ENCODE data around the gene ARHGAP5.

DNA sequence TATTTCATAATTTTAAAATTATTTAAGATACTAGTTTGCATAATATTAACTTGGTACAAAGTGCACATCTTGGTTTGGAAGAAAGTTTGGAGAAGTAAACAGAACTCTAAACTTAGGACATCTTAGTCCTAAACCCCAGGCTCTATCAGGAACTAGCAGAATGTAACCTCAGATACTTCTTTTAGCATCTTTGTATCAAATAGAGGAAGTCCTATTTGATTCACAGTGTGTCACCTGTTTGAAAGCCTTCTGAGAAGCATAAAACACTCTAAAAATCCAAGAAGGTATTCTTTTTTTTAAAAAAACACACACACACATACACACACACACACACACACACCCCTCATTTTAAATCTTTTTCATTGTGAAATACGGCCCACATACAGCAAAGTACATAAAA is 112.7 kb downstream of the ARHGAP5 start:
- TF ChIP-seq, protein P1, sequence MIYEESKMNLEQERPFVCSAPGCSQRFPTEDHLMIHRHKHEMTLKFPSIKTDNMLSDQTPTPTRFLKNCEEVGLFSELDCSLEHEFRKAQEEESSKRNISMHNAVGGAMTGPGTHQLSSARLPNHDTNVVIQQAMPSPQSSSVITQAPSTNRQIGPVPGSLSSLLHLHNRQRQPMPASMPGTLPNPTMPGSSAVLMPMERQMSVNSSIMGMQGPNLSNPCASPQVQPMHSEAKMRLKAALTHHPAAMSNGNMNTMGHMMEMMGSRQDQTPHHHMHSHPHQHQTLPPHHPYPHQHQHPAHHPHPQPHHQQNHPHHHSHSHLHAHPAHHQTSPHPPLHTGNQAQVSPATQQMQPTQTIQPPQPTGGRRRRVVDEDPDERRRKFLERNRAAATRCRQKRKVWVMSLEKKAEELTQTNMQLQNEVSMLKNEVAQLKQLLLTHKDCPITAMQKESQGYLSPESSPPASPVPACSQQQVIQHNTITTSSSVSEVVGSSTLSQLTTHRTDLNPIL (CRISPR knock-in tag; IDR thresholded peaks at IDR 0.05; ENCODE audit: low read depth) = no peak
- TF ChIP-seq, protein P2, sequence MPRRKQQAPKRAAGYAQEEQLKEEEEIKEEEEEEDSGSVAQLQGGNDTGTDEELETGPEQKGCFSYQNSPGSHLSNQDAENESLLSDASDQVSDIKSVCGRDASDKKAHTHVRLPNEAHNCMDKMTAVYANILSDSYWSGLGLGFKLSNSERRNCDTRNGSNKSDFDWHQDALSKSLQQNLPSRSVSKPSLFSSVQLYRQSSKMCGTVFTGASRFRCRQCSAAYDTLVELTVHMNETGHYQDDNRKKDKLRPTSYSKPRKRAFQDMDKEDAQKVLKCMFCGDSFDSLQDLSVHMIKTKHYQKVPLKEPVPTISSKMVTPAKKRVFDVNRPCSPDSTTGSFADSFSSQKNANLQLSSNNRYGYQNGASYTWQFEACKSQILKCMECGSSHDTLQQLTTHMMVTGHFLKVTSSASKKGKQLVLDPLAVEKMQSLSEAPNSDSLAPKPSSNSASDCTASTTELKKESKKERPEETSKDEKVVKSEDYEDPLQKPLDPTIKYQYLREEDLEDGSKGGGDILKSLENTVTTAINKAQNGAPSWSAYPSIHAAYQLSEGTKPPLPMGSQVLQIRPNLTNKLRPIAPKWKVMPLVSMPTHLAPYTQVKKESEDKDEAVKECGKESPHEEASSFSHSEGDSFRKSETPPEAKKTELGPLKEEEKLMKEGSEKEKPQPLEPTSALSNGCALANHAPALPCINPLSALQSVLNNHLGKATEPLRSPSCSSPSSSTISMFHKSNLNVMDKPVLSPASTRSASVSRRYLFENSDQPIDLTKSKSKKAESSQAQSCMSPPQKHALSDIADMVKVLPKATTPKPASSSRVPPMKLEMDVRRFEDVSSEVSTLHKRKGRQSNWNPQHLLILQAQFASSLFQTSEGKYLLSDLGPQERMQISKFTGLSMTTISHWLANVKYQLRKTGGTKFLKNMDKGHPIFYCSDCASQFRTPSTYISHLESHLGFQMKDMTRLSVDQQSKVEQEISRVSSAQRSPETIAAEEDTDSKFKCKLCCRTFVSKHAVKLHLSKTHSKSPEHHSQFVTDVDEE (CRISPR knock-in tag; IDR thresholded peaks at IDR 0.05) = no peak
- no peak for TF ChIP-seq OSR1 (CRISPR knock-in tag; IDR thresholded peaks at IDR 0.05)
- TF ChIP-seq ZFP30 (CRISPR knock-in tag; IDR thresholded peaks at IDR 0.05) = no peak

Measured in SK-N-SH treated with all-trans-retinoic acid at 6 μM for 48 hours (cell line).